Measurements from ENCODE around the gene CELSR1.

DNA sequence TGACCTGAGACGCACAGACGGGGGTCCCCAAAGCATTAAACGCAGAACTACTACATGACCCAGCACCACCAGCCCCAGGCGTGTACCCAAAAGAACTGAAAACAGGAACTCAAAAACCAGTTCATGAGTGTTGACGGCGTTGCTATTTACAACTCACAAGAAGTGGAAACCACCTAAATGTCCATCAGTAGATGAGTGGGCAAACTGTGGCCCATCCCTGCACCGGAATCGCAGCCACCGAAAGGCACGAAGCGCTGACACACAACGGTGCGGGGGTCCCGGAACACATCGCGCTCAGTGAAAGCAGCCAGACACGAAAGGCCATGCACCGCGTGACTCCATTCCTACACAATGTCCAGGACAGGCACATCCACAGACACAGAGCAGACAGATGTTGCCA is 122.7 kb downstream of the CELSR1 start:
- TF ChIP-seq, protein P1, sequence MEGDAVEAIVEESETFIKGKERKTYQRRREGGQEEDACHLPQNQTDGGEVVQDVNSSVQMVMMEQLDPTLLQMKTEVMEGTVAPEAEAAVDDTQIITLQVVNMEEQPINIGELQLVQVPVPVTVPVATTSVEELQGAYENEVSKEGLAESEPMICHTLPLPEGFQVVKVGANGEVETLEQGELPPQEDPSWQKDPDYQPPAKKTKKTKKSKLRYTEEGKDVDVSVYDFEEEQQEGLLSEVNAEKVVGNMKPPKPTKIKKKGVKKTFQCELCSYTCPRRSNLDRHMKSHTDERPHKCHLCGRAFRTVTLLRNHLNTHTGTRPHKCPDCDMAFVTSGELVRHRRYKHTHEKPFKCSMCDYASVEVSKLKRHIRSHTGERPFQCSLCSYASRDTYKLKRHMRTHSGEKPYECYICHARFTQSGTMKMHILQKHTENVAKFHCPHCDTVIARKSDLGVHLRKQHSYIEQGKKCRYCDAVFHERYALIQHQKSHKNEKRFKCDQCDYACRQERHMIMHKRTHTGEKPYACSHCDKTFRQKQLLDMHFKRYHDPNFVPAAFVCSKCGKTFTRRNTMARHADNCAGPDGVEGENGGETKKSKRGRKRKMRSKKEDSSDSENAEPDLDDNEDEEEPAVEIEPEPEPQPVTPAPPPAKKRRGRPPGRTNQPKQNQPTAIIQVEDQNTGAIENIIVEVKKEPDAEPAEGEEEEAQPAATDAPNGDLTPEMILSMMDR (conservative IDR thresholded peaks at IDR 0.05 in 1 of 2, IDR thresholded peaks at IDR 0.05 in 1 of 2; ENCODE audit: low read depth in 1 of 2, low read length in 2 of 2): no peak
- TF ChIP-seq EZH2 (IDR thresholded peaks at IDR 0.05; ENCODE audit: low read length, missing control alignments): no peak
